HuH-7.5 (cell line): Measurements from ENCODE around the gene CARNS1.

Experiments used
- DNase-seq: peaks from one replicate; pipeline ENCODE4 v3.0.0; 2011; ENCODE audit warnings: low spot score

The CARNS1 gene

GRCh38 chr11:67428052-67429001 is 12.8 kb downstream of the CARNS1 start, which contains the start of gene RPS6KB2:
Gene RPS6KB2, plus strand, starts transcription at chr11:67428494. Its CDS starts 52 bp downstream, at chr11:67428546.
- DNase-seq = peak; percentile 100

GRCh38 chr11:67429038-67429668 is 13.7 kb downstream of the CARNS1 start:
- DNase-seq = no peak

GRCh38 chr11:67429722-67430121 is 14.2 kb downstream of the CARNS1 start:
- DNase-seq = no peak

GRCh38 chr11:67431346-67432249 is 16.1 kb downstream of the CARNS1 start:
- DNase-seq = no peak

GRCh38 chr11:67432655-67433349 is 17.3 kb downstream of the CARNS1 start:
- DNase-seq = no peak

- no peak for DNase-seq
Observed at GRCh38 chr11:67433536-67434394, 18.3 kb downstream of the CARNS1 start.

GRCh38 chr11:67434395-67434881 is 19.0 kb downstream of the CARNS1 start:
- DNase-seq = no peak

- DNase-seq = no peak
Observed at GRCh38 chr11:67435031-67435726, 19.7 kb downstream of the CARNS1 start.

GRCh38 chr11:67435727-67436458 is 20.4 kb downstream of the CARNS1 start:
- DNase-seq = no peak

GRCh38 chr11:67436459-67437081 is 21.1 kb downstream of the CARNS1 start:
- DNase-seq = peak; percentile 89

- DNase-seq = no peak
Observed at GRCh38 chr11:67437082-67437808, 21.8 kb downstream of the CARNS1 start, which contains the start of gene PTPRCAP. Gene PTPRCAP, minus strand, starts transcription at chr11:67437682. Its CDS starts 63 bp downstream, at chr11:67437619.

GRCh38 chr11:67437809-67438157 is 22.3 kb downstream of the CARNS1 start:
- DNase-seq = no peak

- no peak for DNase-seq
Observed at GRCh38 chr11:67438158-67438902, 22.9 kb downstream of the CARNS1 start.

GRCh38 chr11:67439321-67440228 is 24.1 kb downstream of the CARNS1 start:
- DNase-seq = peak; percentile 92

- DNase-seq = no peak
Observed at GRCh38 chr11:67440229-67441097, 25.0 kb downstream of the CARNS1 start.
